ENCODE results near the gene ABCA7.

Gene ABCA7

GRCh38 chr19:1004204-1004802 lies 35.6 kb upstream of the ABCA7 start:
- Histone ChIP-seq H3K27me3 (ENCODE audit: insufficient read depth, low read length) (peaks cover 13% of the 10 kb centered on the region), H2AFZ (ENCODE audit: low read length, unreplicated experiment) (no peak overlapping the region)

GRCh38 chr19:1004803-1005664 lies 34.9 kb upstream of the ABCA7 start:
- peaks cover 2% of the 10 kb centered on the region for H3K4me1 ChIP-seq (ENCODE audit: control insufficient read depth, insufficient read depth, low read length, unreplicated experiment)
- peaks cover 10% of the 10 kb centered on the region for H3K27me3 ChIP-seq (ENCODE audit: insufficient read depth, low read length)
- H3K27ac ChIP-seq (ENCODE audit: low read depth, low read length) = no peak overlapping the region
- H3K36me3 ChIP-seq (ENCODE audit: insufficient read depth, low read length) = no peaks in the 10 kb centered on the region
- no peaks in the 10 kb centered on the region for H3K79me2 ChIP-seq (ENCODE audit: control insufficient read depth, insufficient read depth, low read length, unreplicated experiment)
- H2AFZ ChIP-seq (ENCODE audit: low read length, unreplicated experiment) = no peak overlapping the region
- no peak overlapping the region for H3K4me3 ChIP-seq (ENCODE audit: low read depth, low read length)

More at GRCh38 chr19:1004204-1004802, 35.6 kb upstream of the ABCA7 start:
- Histone ChIP-seq H3K27ac (ENCODE audit: low read depth, low read length) (no peak overlapping the region), H3K4me3 (ENCODE audit: low read depth, low read length) (no peak overlapping the region), H3K36me3 (ENCODE audit: insufficient read depth, low read length) (no peaks in the 10 kb centered on the region), H3K79me2 (ENCODE audit: control insufficient read depth, insufficient read depth, low read length, unreplicated experiment) (no peaks in the 10 kb centered on the region), H3K4me1 (ENCODE audit: control insufficient read depth, insufficient read depth, low read length, unreplicated experiment) (peaks cover 2% of the 10 kb centered on the region)

GRCh38 chr19:1006711-1007398 lies 33.1 kb upstream of the ABCA7 start:
- Histone ChIP-seq H3K36me3 (ENCODE audit: insufficient read depth, low read length) (no peaks in the 10 kb centered on the region), H3K27ac (ENCODE audit: low read depth, low read length) (no peak overlapping the region), H3K79me2 (ENCODE audit: control insufficient read depth, insufficient read depth, low read length, unreplicated experiment) (no peaks in the 10 kb centered on the region), H3K4me1 (ENCODE audit: control insufficient read depth, insufficient read depth, low read length, unreplicated experiment) (no peaks in the 10 kb centered on the region), H3K4me3 (ENCODE audit: low read depth, low read length) (no peak overlapping the region), H3K27me3 (ENCODE audit: insufficient read depth, low read length) (no peaks in the 10 kb centered on the region), H2AFZ (ENCODE audit: low read length, unreplicated experiment) (no peak overlapping the region)

GRCh38 chr19:1007399-1008251 lies 32.3 kb upstream of the ABCA7 start:
- H3K79me2 ChIP-seq (ENCODE audit: control insufficient read depth, insufficient read depth, low read length, unreplicated experiment) = no peaks in the 10 kb centered on the region
- H3K27me3 ChIP-seq (ENCODE audit: insufficient read depth, low read length) = no peaks in the 10 kb centered on the region
- no peak overlapping the region for H2AFZ ChIP-seq (ENCODE audit: low read length, unreplicated experiment)
- H3K4me1 ChIP-seq (ENCODE audit: control insufficient read depth, insufficient read depth, low read length, unreplicated experiment) = no peaks in the 10 kb centered on the region
- no peak overlapping the region for H3K27ac ChIP-seq (ENCODE audit: low read depth, low read length)
- H3K4me3 ChIP-seq (ENCODE audit: low read depth, low read length) = no peak overlapping the region
- H3K36me3 ChIP-seq (ENCODE audit: insufficient read depth, low read length) = no peaks in the 10 kb centered on the region

GRCh38 chr19:1008268-1009040 lies 31.5 kb upstream of the ABCA7 start:
- H2AFZ ChIP-seq (ENCODE audit: low read length, unreplicated experiment) = no peak overlapping the region
- H3K36me3 ChIP-seq (ENCODE audit: insufficient read depth, low read length) = no peaks in the 10 kb centered on the region
- no peaks in the 10 kb centered on the region for H3K27me3 ChIP-seq (ENCODE audit: insufficient read depth, low read length)
- no peak overlapping the region for H3K4me3 ChIP-seq (ENCODE audit: low read depth, low read length)
- H3K27ac ChIP-seq (ENCODE audit: low read depth, low read length) = no peak overlapping the region
- no peaks in the 10 kb centered on the region for H3K4me1 ChIP-seq (ENCODE audit: control insufficient read depth, insufficient read depth, low read length, unreplicated experiment)
- peaks cover 1% of the 10 kb centered on the region for H3K79me2 ChIP-seq (ENCODE audit: control insufficient read depth, insufficient read depth, low read length, unreplicated experiment)

GRCh38 chr19:1009041-1009980 lies 30.6 kb upstream of the ABCA7 start:
- H3K36me3 ChIP-seq (ENCODE audit: insufficient read depth, low read length) = no peaks in the 10 kb centered on the region
- H3K27ac ChIP-seq (ENCODE audit: low read depth, low read length) = no peak overlapping the region
- no peak overlapping the region for H3K4me3 ChIP-seq (ENCODE audit: low read depth, low read length)
- H3K27me3 ChIP-seq (ENCODE audit: insufficient read depth, low read length) = no peaks in the 10 kb centered on the region
- peaks cover 9% of the 10 kb centered on the region for H3K79me2 ChIP-seq (ENCODE audit: control insufficient read depth, insufficient read depth, low read length, unreplicated experiment)
- H3K4me1 ChIP-seq (ENCODE audit: control insufficient read depth, insufficient read depth, low read length, unreplicated experiment) = no peaks in the 10 kb centered on the region
- no peak overlapping the region for H2AFZ ChIP-seq (ENCODE audit: low read length, unreplicated experiment)

DNA sequence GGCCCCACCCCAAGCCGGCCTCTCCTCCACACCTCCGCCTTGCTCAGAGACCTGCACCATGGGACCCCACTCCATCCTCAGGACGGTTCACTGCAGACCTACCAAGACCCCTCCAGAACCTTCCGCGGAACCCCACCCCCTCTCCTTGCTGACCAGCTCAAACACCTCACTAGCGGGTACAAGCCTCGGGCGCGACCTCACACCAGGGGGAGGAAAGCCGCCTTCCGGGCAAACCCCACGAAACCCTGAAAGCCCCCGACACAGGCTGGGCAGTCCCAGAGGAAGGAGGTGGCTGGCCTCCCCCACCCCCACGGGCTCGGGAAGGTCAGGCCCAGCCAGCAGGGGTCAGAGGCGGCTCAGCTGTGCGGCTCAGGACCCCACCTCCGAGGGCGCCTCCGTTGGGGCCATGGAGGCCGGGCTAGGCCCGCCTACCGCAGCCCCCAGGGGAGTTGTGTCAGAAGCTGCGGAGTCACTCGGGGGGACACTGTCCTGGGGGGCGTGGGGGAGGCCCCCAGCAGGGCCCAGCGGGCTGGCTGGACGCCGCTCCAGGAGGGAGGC lies 29.8 kb upstream of the ABCA7 start:
- H3K4me3 ChIP-seq (ENCODE audit: low read depth, low read length) = no peak overlapping the region
- H3K36me3 ChIP-seq (ENCODE audit: insufficient read depth, low read length) = no peaks in the 10 kb centered on the region
- H2AFZ ChIP-seq (ENCODE audit: low read length, unreplicated experiment) = no peak overlapping the region
- peaks cover 17% of the 10 kb centered on the region for H3K79me2 ChIP-seq (ENCODE audit: control insufficient read depth, insufficient read depth, low read length, unreplicated experiment)
- H3K27ac ChIP-seq (ENCODE audit: low read depth, low read length) = no peak overlapping the region
- H3K27me3 ChIP-seq (ENCODE audit: insufficient read depth, low read length) = no peaks in the 10 kb centered on the region
- H3K4me1 ChIP-seq (ENCODE audit: control insufficient read depth, insufficient read depth, low read length, unreplicated experiment) = no peaks in the 10 kb centered on the region

GRCh38 chr19:1010586-1011510 lies 29.1 kb upstream of the ABCA7 start:
- H3K27ac ChIP-seq (ENCODE audit: low read depth, low read length) = no peak overlapping the region
- no peaks in the 10 kb centered on the region for H3K27me3 ChIP-seq (ENCODE audit: insufficient read depth, low read length)
- H3K4me1 ChIP-seq (ENCODE audit: control insufficient read depth, insufficient read depth, low read length, unreplicated experiment) = no peaks in the 10 kb centered on the region
- H2AFZ ChIP-seq (ENCODE audit: low read length, unreplicated experiment) = no peak overlapping the region
- no peaks in the 10 kb centered on the region for H3K36me3 ChIP-seq (ENCODE audit: insufficient read depth, low read length)
- H3K79me2 ChIP-seq (ENCODE audit: control insufficient read depth, insufficient read depth, low read length, unreplicated experiment) = peaks cover 25% of the 10 kb centered on the region
- H3K4me3 ChIP-seq (ENCODE audit: low read depth, low read length) = no peak overlapping the region
